ENCODE data around the gene KRTAP5-7. TPM values are rescaled to one million over a fixed set of nuclear protein-coding genes. Genes with fewer than 3 reads are reported as not detected.

The KRTAP5-7 gene
- total and polyA plus RNA-seq, 7 donors, result 0.32 to 0.49 TPM; not detected in 5

DNA sequence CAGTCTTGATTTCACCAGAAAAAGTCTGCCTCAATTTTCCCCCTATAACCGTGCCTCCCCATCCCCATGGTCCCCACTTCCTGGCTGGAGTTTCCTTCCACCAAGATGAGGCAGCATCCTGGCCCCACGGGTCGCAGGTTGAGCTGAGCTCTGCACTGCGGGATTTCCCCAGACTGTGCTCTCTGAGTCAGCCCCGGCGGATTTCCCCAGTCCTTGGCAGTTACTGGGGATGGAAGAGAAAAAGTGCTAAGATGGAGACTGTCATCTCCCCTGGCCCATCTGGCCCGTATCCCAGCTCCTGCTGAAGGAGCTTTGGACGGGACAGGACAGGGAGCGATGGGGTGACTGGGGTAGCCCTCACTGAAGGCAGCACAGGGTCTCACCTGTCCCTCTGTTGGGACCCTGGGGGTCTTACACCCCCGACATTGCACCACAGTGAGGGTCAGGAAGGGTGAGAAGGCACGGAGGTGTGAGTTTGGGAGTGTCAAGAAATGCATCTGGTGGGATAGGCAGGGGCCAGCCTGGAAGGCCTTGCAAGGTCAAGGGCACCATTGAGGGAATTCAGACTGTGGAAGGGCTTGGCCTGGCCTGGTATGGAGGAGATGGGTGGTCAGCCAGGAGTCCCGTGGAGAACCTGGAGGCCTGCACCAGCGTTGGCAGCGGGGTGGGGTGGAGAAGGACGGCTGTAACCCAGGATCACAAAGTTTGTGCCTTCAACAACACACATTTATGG is 37.6 kb upstream of the KRTAP5-7 start:
- Histone ChIP-seq H3K4me1 (no peaks in the 10 kb centered on the region), H3K27ac (no peak overlapping the region), H3K9me3 (no peaks in the 10 kb centered on the region), H3K4me3 (no peak overlapping the region), H3K27me3 (no peaks in the 10 kb centered on the region), H3K36me3 (peaks cover 0 to 63% (median 27%) of the 10 kb centered on the region in 4 donors)
- intact Hi-C loops (cut with DNase I), result no loop called here
- TF ChIP-seq, protein P1, sequence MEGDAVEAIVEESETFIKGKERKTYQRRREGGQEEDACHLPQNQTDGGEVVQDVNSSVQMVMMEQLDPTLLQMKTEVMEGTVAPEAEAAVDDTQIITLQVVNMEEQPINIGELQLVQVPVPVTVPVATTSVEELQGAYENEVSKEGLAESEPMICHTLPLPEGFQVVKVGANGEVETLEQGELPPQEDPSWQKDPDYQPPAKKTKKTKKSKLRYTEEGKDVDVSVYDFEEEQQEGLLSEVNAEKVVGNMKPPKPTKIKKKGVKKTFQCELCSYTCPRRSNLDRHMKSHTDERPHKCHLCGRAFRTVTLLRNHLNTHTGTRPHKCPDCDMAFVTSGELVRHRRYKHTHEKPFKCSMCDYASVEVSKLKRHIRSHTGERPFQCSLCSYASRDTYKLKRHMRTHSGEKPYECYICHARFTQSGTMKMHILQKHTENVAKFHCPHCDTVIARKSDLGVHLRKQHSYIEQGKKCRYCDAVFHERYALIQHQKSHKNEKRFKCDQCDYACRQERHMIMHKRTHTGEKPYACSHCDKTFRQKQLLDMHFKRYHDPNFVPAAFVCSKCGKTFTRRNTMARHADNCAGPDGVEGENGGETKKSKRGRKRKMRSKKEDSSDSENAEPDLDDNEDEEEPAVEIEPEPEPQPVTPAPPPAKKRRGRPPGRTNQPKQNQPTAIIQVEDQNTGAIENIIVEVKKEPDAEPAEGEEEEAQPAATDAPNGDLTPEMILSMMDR (IDR thresholded peaks at IDR 0.05), result no peak
- TF ChIP-seq POLR2A (IDR thresholded peaks at IDR 0.05) (no peak), POLR2AphosphoS5 (IDR thresholded peaks at IDR 0.05) (no peak)
- peak; percentile 45 for DNase-seq
- 79 to 86% methylated on average over 15 of the region's 15 CpGs for WGBS, 2 donors

DNA sequence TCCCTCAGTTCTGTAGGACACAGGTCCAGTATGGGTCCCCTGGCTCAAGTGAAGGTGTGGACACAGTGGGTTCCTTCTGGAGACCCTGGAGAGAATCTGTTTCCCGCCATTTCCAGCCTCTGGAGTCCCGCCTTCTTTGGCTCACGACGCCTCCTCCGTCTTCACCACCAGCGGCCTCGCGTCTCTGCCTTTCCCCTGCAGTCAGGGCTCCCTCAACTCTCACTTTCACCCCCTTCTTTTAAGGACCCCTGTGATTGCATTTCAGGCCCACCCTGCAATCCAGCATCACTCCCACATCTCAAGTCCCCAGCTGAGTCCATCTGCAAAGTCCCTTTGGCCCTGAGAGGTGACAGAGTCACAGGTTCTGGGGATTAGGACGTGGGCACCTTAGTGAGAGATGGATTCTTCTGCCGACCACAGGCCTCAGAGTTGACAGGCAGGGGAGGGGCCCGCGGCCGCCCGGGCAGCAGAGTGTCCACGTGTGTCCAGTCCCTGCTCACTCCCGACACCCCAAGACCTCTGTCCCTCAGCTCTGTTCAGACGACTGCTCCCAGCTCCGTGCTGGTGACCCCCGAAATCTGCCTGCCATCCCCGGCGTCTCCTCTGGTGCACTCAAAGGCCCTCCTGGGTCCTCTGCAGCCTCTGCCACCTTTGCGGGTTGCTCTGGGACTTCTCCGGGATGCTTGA is 36.9 kb upstream of the KRTAP5-7 start:
- WGBS, 2 donors, result 93 to 94% methylated on average over 23 of the region's 23 CpGs
- Histone ChIP-seq H3K9me3 (no peaks in the 10 kb centered on the region), H3K4me3 (no peak overlapping the region), H3K36me3 (peaks cover 0 to 63% (median 24%) of the 10 kb centered on the region in 4 donors), H3K4me1 (no peaks in the 10 kb centered on the region), H3K27me3 (no peaks in the 10 kb centered on the region), H3K27ac (no peak overlapping the region)
- peak; percentile 43 for DNase-seq
- no peak for TF ChIP-seq POLR2A (IDR thresholded peaks at IDR 0.05)
- TF ChIP-seq, protein P1 (IDR thresholded peaks at IDR 0.05), result no peak
- no peak for TF ChIP-seq EP300 (IDR thresholded peaks at IDR 0.05)
- no peak for TF ChIP-seq POLR2AphosphoS5 (IDR thresholded peaks at IDR 0.05)
- intact Hi-C loops (cut with DNase I), result no loop called here

DNA sequence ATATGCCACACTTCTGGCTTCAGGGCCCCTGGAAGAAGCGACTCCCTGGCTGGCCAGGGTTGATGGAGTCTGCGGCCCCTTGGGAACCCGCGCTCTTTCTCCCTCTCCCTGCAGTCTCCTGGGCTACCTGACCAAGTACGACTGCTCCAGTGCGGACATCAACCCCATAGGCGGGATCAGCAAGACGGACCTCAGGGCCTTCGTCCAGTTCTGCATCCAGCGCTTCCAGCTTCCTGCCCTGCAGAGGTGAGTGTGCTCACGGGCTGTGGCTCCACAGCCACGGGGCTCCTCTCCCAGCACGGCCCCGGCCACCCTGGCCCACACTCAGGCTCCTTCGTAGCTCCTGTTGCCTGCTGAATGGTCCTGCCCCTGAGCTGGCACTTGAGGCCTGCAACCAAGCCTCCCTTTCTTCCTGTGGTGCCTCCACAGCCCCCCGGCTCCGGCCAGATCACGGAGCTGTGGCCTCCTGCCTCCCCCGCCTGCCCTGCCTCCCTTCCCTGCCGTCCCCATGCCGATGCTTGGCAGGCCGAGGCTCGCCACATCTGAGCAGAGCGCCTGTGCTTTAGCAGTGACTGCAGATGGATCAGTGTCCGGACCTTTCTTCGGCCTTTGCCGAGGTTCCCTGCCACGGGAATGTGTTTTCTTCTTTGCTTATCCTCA is 36.2 kb upstream of the KRTAP5-7 start:
- intact Hi-C loops (cut with DNase I), result no loop called here
- no peaks in the 10 kb centered on the region for H3K9me3 ChIP-seq
- H3K36me3 ChIP-seq, result peaks cover 0 to 63% (median 26%) of the 10 kb centered on the region in 4 donors
- no peaks in the 10 kb centered on the region for H3K4me1 ChIP-seq
- WGBS, 2 donors, result 97% methylated on average over 28 of the region's 28 CpGs
- TF ChIP-seq EP300 (IDR thresholded peaks at IDR 0.05), result no peak
- TF ChIP-seq POLR2A (IDR thresholded peaks at IDR 0.05), result no peak
- TF ChIP-seq POLR2AphosphoS5 (IDR thresholded peaks at IDR 0.05), result no peak
- TF ChIP-seq, protein P1 (IDR thresholded peaks at IDR 0.05), result no peak
- DNase-seq, result peak; percentile 58
- H3K27me3 ChIP-seq, result no peaks in the 10 kb centered on the region
- H3K27ac ChIP-seq, result no peak overlapping the region
- no peak overlapping the region for H3K4me3 ChIP-seq

DNA sequence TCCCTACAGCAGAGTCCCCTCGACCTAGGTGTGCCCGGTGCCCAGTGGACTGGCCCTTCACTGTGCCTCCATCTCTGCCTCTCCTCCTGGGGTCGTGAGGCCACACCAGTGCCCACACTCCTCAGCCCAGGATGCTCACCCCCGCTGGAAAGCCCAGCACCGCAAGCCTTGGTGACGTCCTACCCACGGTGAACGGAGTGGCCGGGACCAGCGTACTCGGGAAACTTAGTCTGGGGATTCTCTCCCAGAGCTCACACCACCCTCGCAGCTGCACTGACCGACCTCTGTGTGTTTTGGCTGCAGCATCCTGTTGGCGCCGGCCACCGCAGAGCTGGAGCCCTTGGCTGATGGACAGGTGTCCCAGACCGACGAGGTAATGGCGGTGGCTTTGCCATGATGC is 35.5 kb upstream of the KRTAP5-7 start:
- no peak overlapping the region for H3K4me3 ChIP-seq
- WGBS, 2 donors, result 96 to 98% methylated on average over 19 of the region's 19 CpGs
- intact Hi-C loops (cut with DNase I), result no loop called here
- H3K9me3 ChIP-seq, result no peaks in the 10 kb centered on the region
- no peak overlapping the region for H3K27ac ChIP-seq
- TF ChIP-seq EP300 (IDR thresholded peaks at IDR 0.05) (no peak), POLR2A (IDR thresholded peaks at IDR 0.05) (no peak), POLR2AphosphoS5 (IDR thresholded peaks at IDR 0.05) (no peak)
- TF ChIP-seq, protein P1 (IDR thresholded peaks at IDR 0.05), result no peak
- peaks cover 1 to 63% (median 29%) of the 10 kb centered on the region in 4 donors for H3K36me3 ChIP-seq
- peak; percentile 53 for DNase-seq
- no peaks in the 10 kb centered on the region for H3K4me1 ChIP-seq
- no peaks in the 10 kb centered on the region for H3K27me3 ChIP-seq
